RWPE2 (cell line): ENCODE results near the gene FCHO1.

Experiments used
- ATAC-seq: fragments of 200-7000 bp; cut with Tn5 transposase; 3 replicates; pipeline ENCODE4 v1.9.1; 2021; ENCODE audit warnings: low read depth
- DNase-seq: peaks from one replicate; pipeline ENCODE4 v3.0.0-alpha.2; 2020; ENCODE audit warnings: low spot score
- H3K27ac ChIP-seq: fragments of 450-650 bp; 2 replicates; pipeline ENCODE4 v1.5.1; 2017; ENCODE audit warnings: mild to moderate bottlenecking; ENCODE audit not compliant: poor library complexity, severe bottlenecking
- H3K27me3 ChIP-seq: fragments of 250-450 bp; sonication (Bioruptor Pico); 2 replicates; pipeline ENCODE4 v1.5.1; 2021; ENCODE audit warnings: mild to moderate bottlenecking, moderate library complexity; ENCODE audit not compliant: insufficient read depth, poor library complexity, severe bottlenecking
- H3K36me3 ChIP-seq: fragments of 250-450 bp; sonication (Bioruptor Pico); 2 replicates; pipeline ENCODE4 v1.5.1; 2020; ENCODE audit warnings: low read depth, mild to moderate bottlenecking, moderate library complexity
- H3K4me1 ChIP-seq: fragments of 250-450 bp; sonication (Bioruptor Pico); 2 replicates; pipeline ENCODE4 v1.5.1; 2021; ENCODE audit warnings: mild to moderate bottlenecking, moderate library complexity; ENCODE audit not compliant: insufficient read depth, poor library complexity, severe bottlenecking
- H3K4me3 ChIP-seq: fragments of 250-450 bp; sonication (Bioruptor Pico); 2 replicates; pipeline ENCODE4 v1.5.1; 2021; ENCODE audit warnings: mild to moderate bottlenecking, moderate library complexity; ENCODE audit not compliant: severe bottlenecking
- H3K9me3 ChIP-seq: fragments of 250-450 bp; sonication (Bioruptor Pico); 2 replicates; pipeline ENCODE4 v1.5.1; 2021; ENCODE audit warnings: mild to moderate bottlenecking, moderate library complexity; ENCODE audit not compliant: severe bottlenecking
- CTCF ChIP-seq: fragments of 450-650 bp; IDR thresholded peaks from one replicate; pipeline ENCODE4 v1.5.1; 2017; ENCODE audit warnings: mild to moderate bottlenecking, moderate library complexity; ENCODE audit not compliant: poor library complexity, severe bottlenecking

The FCHO1 gene

GRCh38 chr19:17812099-17812498 lies 60.8 kb downstream of the FCHO1 start:
- H3K4me1 ChIP-seq = no peaks in the 10 kb centered on the region
- no peaks in the 10 kb centered on the region for H3K9me3 ChIP-seq
- TF ChIP-seq CTCF = no peak
- DNase-seq (no peak), ATAC-seq (no peak)
- H3K27ac ChIP-seq = no peak overlapping the region
- H3K4me3 ChIP-seq = no peak overlapping the region
- peaks cover 19% of the 10 kb centered on the region for H3K36me3 ChIP-seq
- no peaks in the 10 kb centered on the region for H3K27me3 ChIP-seq

- no peaks in the 10 kb centered on the region for H3K36me3 ChIP-seq
- H3K27me3 ChIP-seq = no peaks in the 10 kb centered on the region
- no peak for DNase-seq
- no peaks in the 10 kb centered on the region for H3K9me3 ChIP-seq
- no peak for TF ChIP-seq CTCF
- no peak overlapping the region for H3K27ac ChIP-seq
- ATAC-seq = peak; percentile 8; the same call in 1 of the 3 replicates
- no peaks in the 10 kb centered on the region for H3K4me1 ChIP-seq
- H3K4me3 ChIP-seq = no peak overlapping the region
Measured at GRCh38 chr19:17817668-17818363, 66.5 kb downstream of the FCHO1 start.

- Histone ChIP-seq H3K36me3 (no peaks in the 10 kb centered on the region), H3K9me3 (no peaks in the 10 kb centered on the region), H3K27me3 (no peaks in the 10 kb centered on the region), H3K4me1 (no peaks in the 10 kb centered on the region), H3K4me3 (no peak within 1 kb of the TSS), H3K27ac (no peak within 1 kb of the TSS)
- DNase-seq (no peak), ATAC-seq (no peak)
- TF ChIP-seq CTCF = no peak
Measured at GRCh38 chr19:17821190-17821589, 69.9 kb downstream of the FCHO1 start, which contains the start of gene INSL3. Gene INSL3, minus strand, starts transcription at chr19:17821519. Its CDS starts 13 bp downstream, at chr19:17821506.

- ATAC-seq = no peak
Measured at GRCh38 chr19:17824339-17824738, 73.1 kb downstream of the FCHO1 start.

More at GRCh38 chr19:17824339-17824738, 73.1 kb downstream of the FCHO1 start:
- Histone ChIP-seq H3K27ac (no peak overlapping the region), H3K4me3 (no peak overlapping the region), H3K27me3 (no peaks in the 10 kb centered on the region), H3K4me1 (no peaks in the 10 kb centered on the region), H3K9me3 (no peaks in the 10 kb centered on the region), H3K36me3 (no peaks in the 10 kb centered on the region)
- no peak for DNase-seq
- no peak for TF ChIP-seq CTCF
